Astrocyte of the hippocampus (primary cell): Measurements from ENCODE around the gene RNF123.

Source experiments
- DNase-seq: peaks from one replicate; pipeline ENCODE4 v3.0.0; 2011; ENCODE audit warnings: low read depth, low spot score

The RNF123 gene

DNA sequence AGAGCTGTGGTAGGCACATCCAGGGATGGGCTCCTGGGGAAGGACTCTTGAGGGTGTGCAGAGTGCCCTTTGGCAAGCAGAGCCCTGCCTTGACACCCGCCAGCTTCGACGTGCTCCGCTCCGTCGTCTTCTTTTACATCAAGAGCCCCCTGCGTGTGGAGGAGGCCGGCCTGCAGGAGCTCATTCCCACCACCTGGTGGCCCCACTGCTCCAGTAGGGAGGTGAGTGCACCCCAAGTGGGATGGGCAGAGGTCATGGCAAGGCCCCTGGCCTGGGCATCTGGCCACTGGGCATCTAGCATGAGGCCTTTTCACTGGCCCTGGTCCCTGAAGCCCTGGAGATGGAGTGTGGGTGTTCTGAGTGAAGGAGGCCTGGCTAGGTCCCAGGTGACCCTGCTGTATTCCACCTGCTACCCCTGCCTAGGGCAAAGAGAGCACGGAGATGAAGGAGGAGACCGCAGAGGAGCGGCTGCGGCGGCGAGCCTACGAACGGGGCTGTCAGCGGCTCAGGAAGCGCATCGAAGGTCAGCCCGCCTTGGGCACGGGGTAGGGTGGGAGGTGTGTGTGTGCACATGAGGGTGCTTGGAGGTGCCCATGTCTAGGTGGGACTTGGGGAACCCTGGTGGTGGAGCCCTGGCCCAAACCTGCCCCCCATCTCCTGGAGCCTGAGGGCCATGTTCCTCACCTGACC lies 12.2 kb downstream of the RNF123 start:
- DNase-seq = no peak

- DNase-seq = no peak
These were observed 13.3 kb downstream of the RNF123 start for GRCh38 chr3:49702672-49703071.

DNA sequence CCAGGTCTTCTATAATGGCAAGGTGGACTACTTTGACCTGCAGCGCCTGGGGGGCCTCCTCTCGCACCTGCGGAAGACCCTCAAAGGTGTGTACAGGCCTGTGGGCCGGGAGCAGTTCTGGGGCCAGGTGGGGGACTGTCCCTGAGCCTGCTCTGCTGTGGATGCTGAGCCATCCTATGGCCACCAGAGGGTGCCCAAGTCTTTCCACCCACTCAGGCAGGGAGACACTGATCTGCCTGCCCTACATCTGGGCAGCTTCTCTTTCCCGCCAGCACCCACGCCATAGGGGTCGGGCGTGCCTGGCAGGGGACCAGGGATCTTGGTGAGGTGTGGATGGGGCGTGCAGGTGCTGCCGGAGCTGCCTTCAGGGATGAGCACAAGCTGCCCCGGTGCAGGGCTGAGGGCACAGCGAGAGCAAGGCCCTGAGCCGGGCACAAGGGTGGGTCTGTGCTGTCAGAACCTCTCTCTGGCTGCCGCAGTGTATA lies 14.1 kb downstream of the RNF123 start:
- peak; percentile 84 for DNase-seq

DNA sequence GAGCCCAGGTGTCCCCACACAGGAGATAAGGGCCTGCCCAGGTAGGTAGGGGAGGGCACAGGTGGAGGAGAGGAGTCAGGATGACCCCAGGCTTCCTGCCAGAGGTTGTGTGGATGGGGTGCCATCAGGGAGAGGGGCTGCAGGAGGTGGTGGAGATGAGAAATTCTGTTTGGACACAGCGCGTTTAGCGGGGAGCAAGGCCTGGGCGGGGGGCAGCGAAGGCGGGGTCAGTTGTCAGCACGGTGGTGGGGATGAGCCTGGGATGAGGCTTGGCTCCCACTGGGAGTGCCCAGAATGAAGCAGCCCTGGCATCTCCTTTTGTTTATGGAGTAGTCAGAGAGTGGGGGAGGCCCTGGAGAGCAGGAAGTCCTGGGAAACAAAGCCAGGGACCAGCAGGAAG lies 14.6 kb downstream of the RNF123 start:
- DNase-seq = no peak

DNA sequence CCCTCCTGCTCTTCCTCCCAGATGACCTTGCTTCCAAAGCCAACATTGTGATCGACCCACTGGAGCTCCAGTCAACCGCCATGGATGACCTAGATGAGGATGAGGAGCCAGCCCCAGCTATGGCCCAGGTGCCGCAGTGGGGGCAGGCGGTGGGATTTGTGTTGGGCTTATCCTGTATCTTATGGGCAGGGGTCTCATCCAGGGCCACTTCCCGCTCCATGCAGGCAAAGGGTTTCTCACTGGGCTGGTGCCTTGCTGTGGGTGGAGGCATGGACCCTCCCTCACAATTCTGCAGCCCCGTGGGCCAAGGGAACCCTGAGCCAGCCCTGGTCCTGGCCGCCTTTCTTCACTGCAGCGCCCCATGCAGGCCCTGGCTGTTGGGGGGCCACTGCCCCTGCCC lies 15.3 kb downstream of the RNF123 start:
- no peak for DNase-seq

DNA sequence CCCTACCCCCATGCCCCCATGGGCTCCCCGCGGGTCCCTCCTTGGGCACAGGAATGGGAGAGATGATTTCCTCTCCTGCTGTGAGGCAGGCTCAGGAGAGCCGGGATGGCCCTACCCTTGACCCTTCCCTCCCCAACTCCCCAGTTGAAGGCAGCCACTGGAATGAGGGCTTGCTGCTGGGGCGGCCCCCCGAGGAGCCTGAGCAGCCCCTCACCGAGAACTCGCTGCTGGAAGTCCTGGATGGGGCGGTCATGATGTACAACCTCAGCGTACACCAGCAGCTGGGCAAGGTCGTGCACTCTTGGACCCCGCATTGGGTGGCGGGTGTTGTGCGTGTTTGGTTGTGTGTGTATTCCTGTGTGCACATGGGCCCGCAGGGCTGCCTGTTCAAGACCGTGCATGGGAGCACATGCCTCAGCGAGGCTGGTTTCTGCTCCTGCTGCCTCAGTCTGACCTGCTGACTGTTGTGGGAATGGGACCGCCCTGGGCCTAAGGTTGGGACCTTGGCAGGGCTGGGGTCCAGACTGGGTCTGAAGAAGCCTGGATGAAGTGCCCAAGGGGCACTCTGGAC lies 16.1 kb downstream of the RNF123 start:
- no peak for DNase-seq

DNA sequence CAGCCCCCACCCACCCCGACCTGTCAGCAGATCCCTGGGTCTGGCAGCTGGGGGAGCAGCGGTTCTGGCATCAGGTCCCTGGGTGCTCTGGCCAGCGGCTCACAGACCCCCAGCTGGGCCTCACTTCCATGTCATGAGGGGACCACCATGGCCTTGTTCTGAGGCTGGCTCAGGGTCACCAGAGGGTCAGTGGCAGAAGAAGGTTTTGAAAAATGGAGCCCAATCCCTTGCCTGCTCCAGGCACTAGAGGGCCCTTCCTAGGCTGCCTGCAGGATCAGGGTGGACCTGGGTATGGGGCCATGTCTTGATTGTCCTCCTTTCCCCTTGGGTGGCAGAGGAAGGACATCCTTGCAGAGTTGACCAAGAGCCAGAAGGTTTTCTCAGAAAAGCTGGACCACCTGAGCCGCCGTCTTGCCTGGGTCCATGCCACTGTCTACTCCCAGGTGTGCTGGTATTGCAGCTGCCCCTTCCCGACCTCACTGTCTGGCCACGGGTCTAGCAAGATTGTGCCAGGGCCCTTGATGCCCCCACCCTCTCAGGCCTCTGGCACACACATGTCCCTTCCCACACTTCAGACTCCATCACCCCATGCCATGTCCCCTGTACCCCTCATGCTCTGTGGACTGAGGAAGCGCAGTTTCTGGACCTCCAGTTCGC lies 17.2 kb downstream of the RNF123 start:
- no peak for DNase-seq

DNA sequence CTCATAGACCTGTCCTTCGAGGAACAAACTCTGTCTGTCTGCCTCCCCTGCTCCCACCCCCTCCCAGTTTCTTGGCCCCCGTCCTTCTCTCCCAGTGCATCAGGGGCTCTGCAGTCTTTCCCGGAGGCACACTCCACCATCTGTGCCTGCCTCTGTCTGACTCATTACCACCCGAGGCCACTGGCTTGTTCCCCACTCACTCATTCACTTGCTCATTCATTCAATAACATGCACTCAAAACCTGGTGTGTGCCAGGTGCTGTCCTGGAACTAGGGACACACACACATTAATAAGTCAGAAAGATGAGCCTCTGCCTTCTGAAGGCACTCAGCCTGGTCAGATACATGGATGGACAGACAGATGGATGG lies 17.7 kb downstream of the RNF123 start:
- peak; percentile 55 for DNase-seq

DNA sequence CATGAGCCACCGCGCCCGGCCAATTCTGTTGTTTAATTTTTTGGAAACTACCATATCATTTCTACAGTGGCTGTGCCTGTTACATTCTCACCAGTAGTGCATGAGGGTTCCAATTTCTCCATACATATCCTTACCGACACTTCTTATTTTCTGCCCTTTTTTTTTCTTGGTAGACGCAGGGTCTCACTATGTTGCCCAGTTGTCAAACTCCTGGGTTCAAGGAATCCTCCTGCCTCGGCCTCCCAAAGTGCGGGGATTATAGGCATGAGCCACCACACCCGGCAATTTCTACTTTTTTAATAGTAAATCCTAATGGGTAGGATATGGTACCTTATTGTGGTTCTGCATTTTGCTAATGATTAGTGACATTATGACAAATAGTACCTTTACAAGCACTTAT lies 20.5 kb downstream of the RNF123 start:
- no peak for DNase-seq

GRCh38 chr3:49711489-49711888 lies 22.1 kb downstream of the RNF123 start:
- no peak for DNase-seq

- no peak for DNase-seq
These were observed 22.8 kb downstream of the RNF123 start for GRCh38 chr3:49712166-49712565.

GRCh38 chr3:49712631-49713317 lies 23.4 kb downstream of the RNF123 start:
- DNase-seq = no peak

- DNase-seq = no peak
These were observed 24.2 kb downstream of the RNF123 start for GRCh38 chr3:49713336-49714105.

- DNase-seq = no peak
These were observed 25.6 kb downstream of the RNF123 start for GRCh38 chr3:49714728-49715550.

- DNase-seq = no peak
These were observed 26.3 kb downstream of the RNF123 start for GRCh38 chr3:49715611-49716121.

DNA sequence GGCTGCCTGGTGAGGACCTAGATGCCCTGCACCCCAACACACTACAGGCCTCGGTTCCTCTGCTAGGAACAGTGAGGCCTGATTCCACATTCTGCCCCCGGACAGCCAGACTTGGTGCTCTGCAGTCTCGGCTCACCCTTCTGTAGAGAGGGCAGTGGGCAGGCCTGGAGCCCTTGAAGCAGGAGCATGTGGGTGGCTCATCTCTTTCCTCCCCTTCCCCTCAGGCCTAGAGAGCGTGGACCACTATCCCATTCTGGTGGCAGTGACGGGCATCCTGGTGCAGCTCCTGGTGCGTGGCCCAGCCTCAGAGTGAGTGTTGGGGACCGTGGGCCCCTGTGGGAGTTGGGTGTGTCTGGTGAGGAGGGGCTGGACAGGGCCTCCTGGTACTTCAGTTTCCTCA lies 26.8 kb downstream of the RNF123 start:
- DNase-seq = no peak

GRCh38 chr3:49716691-49717210 lies 27.4 kb downstream of the RNF123 start:
- no peak for DNase-seq

DNA sequence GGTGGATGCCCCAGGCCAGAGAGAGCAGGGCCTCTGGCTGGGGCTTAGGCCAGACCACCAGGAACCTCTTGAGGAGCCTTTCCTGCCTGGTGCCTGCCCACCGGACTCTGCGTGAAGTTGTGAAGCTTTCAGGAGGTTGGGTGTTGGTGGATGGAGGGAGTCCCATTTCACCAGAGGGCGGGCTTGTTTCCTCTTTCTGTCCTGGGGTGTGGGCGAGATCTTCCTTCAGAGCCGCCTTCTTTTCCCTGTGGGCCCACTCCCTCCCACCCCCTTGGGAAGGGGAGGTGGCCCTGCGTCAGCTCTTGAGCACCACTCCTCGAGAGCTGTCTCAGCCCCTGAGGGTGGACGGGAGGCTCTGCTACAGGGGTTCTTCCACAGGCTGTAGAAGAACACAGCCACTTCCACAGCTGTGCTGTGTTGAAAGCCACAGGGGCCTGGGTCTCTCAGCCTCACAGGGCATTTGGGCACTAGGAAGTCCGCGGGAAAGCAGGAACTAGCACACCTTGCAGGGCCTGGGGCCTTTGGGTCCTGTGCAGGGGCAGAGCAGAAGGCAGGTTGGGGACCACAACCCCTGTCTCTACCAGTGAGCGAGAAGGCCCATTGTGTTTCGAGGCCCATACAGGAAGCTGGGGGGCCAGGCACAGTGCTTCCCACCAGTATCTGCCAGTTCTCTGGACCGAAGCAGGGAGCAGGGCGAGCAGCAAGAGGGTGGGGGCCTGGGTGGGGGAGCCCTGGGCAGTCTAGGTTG lies 28.0 kb downstream of the RNF123 start:
- DNase-seq = no peak

- DNase-seq = no peak
These were observed 28.9 kb downstream of the RNF123 start for GRCh38 chr3:49717959-49718857.
